GM12878 (cell line): ENCODE measurements around the gene URI1. TPM values are rescaled to one million over a fixed set of nuclear protein-coding genes. Genes with fewer than 3 reads are reported as not detected.

Experiments used
- ATAC-seq: fragments of 200-7000 bp; cut with Tn5 transposase; 3 replicates; pipeline ENCODE4 v1.9.1; 2020; ENCODE audit warnings: mild to moderate bottlenecking, moderate library complexity
- BruUV-seq: library from RNA; stranded (reverse); fragments of 400-500 nt; replicated peaks from 2 replicates; lab custom pipeline; 2021; lab: Mats Ljungman, UMichigan
- CTCF ChIA-PET: fragments of 300-600 bp; sonication (Branson Sonifier 250); formaldehyde crosslinking; extraction: SDS; loops from one replicate; lab custom pipeline; 2021; ENCODE audit warnings: inconsistent platforms; lab: Yijun Ruan, JAX
- POLR2A ChIA-PET: fragments of 350-600 bp; formaldehyde crosslinking; extraction: SDS; loops from one replicate; lab custom pipeline; 2021; ENCODE audit warnings: inconsistent platforms; lab: Charles Lee
- RAD21 ChIA-PET: fragments of 300-600 bp; sonication (Branson Sonifier 250); formaldehyde crosslinking; loops from one replicate; lab custom pipeline; 2023; ENCODE audit warnings: antibody characterized with exemption; ENCODE audit not compliant: unreplicated experiment; lab: Charles Lee
- SMC1A ChIA-PET: fragments of 300-600 bp; sonication (Branson Sonifier 250); formaldehyde crosslinking; loops from one replicate; lab custom pipeline; 2023; ENCODE audit not compliant: unreplicated experiment, uncharacterized antibody; lab: Charles Lee
- DNase-seq: peaks from one replicate; pipeline ENCODE4 v3.0.0-alpha.2; 2011; ENCODE audit warnings: low read depth, low spot score
- FAIRE-seq: peaks from 3 replicates; lab custom pipeline; 2011; peaks lifted over from hg19 to GRCh38; lab: Jason Lieb, UNC
- H2AFZ ChIP-seq: 2 replicates; pipeline ENCODE4 v1.6.0; 2011; ENCODE audit warnings: low read depth, low read length, control low read depth; ENCODE audit not compliant: control insufficient read depth
- H3K27ac ChIP-seq: 2 replicates; pipeline ENCODE4 v1.5.1; 2011; ENCODE audit warnings: control low read depth; ENCODE audit not compliant: control insufficient read depth, insufficient read depth
- H3K27me3 ChIP-seq, 2 experiments: replicated peaks in 1 of 2; 2 replicates each; pipeline versions ENCODE4 v1.6.0 to v1.6.1; 2011; ENCODE audit warnings: low read length in 1 of 2; ENCODE audit not compliant: control insufficient read depth in 2 of 2, insufficient read depth in 2 of 2
- H3K36me3 ChIP-seq, 2 experiments: 2 replicates each; pipeline ENCODE4 v1.5.1; 2011; ENCODE audit warnings: low read length in 1 of 2; ENCODE audit not compliant: control insufficient read depth in 2 of 2, insufficient read depth in 2 of 2
- H3K4me1 ChIP-seq: 2 replicates; pipeline ENCODE4 v1.6.1; 2011; ENCODE audit warnings: mild to moderate bottlenecking, low read length, moderate library complexity, mixed read lengths; ENCODE audit not compliant: control insufficient read depth, insufficient read depth
- H3K4me2 ChIP-seq: 2 replicates; pipeline ENCODE4 v1.6.0; 2011; ENCODE audit warnings: control low read depth; ENCODE audit not compliant: control insufficient read depth, insufficient read depth
- H3K4me3 ChIP-seq: fragments of 200-600 bp; sonication (generic); 2 replicates; pipeline ENCODE4 v1.5.1; 2016
- H3K79me2 ChIP-seq: 2 replicates; pipeline ENCODE4 v1.6.0; 2011; ENCODE audit warnings: low read length; ENCODE audit not compliant: control insufficient read depth, insufficient read depth
- H3K9ac ChIP-seq: 2 replicates; pipeline ENCODE4 v1.8.0; 2011; ENCODE audit warnings: low read length, control low read depth, mixed read lengths; ENCODE audit not compliant: control insufficient read depth, insufficient read depth
- H3K9me3 ChIP-seq: replicated peaks from 3 replicates; pipeline ENCODE4 v1.5.1; 2011; ENCODE audit warnings: mild to moderate bottlenecking, low read length; ENCODE audit not compliant: control insufficient read depth, insufficient read depth
- H4K20me1 ChIP-seq: 2 replicates; pipeline ENCODE4 v1.6.0; 2011; ENCODE audit not compliant: control insufficient read depth, insufficient read depth
- CHD1 ChIP-seq: IDR thresholded peaks from 2 replicates; pipeline ENCODE4 v1.6.1; 2012; ENCODE audit warnings: low read depth, low read length, improper control_type of control experiment
- IRF3 ChIP-seq: fragments of 450-650 bp; IDR thresholded peaks from 2 replicates; pipeline ENCODE4 v1.6.1; 2014; ENCODE audit warnings: mild to moderate bottlenecking
- NR2F1 ChIP-seq: fragments of 450-650 bp; conservative IDR thresholded peaks from 2 replicates; pipeline ENCODE4 v1.6.1; 2017; ENCODE audit warnings: mild to moderate bottlenecking
- SIN3A ChIP-seq: IDR thresholded peaks from 2 replicates; pipeline ENCODE4 v1.6.1; 2012; ENCODE audit warnings: low read depth, low read length, improper control_type of control experiment
- ZZZ3 ChIP-seq: IDR thresholded peaks from 2 replicates; pipeline ENCODE4 v1.6.1; 2011; ENCODE audit warnings: low read depth; ENCODE audit not compliant: control insufficient read depth, insufficient read length
- WGBS: methylation state at CpG from one replicate; pipeline ENCODE4 v1.1.6; 2016; ENCODE audit warnings: low lambda C conversion rate; ENCODE audit not compliant: insufficient replicate concordance, insufficient coverage; ENCODE audit errors: missing lambda C conversion rate; 5-methylcytosine and 5-hydroxymethylcytosine counted together
- in situ Hi-C: fragments of 300-500 bp; cut with MboI; formaldehyde crosslinking; loops from 9 replicates; pipeline ENCODE4 v1.14.3; 2018; ENCODE audit warnings: mixed read lengths
- intact Hi-C: fragments of 100-400 bp; cut with micrococcal nuclease; formaldehyde crosslinking; loops from one replicate; pipeline ENCODE4 v1.14.2; 2022; ENCODE audit not compliant: unreplicated experiment
- polyA plus RNA-seq, 11 experiments: library from polyadenylated mRNA; depleted of rRNA in 4 of 11; unstranded in 6 of 11; stranded (reverse) in 5 of 11; fragments of >200 nt; fragmentation: Nextera tagmentation in 4 of 11; fragmentation: Illumina TruSeq in 1 of 11; extraction: Ambion mirVana in 4 of 11; extraction: Trizol in 1 of 11; gene quantifications; 1 replicate in 1 of 11; 2 replicates in 10 of 11; pipeline versions ENCODE4 v1.2.1 to v1.2.3, GENCODE V29; 2011 to 2016; ENCODE audit warnings: inconsistent platforms in 2 of 11, missing spikeins in 2 of 11, low read depth in 1 of 11
- total RNA-seq, 4 experiments: library from RNA; depleted of rRNA in 3 of 4; stranded (reverse); fragments of >200 nt in 3 of 4; fragmentation: Illumina TruSeq in 1 of 4; extraction: Trizol in 1 of 4; gene quantifications; 2 replicates each; pipeline versions ENCODE4 v1.2.1 to v1.2.3, GENCODE V29; 2013 to 2021

Gene URI1
- total and polyA plus RNA-seq, 10 of the 15 experiments (the other 5 are each of a cell fraction or from before 2014, with no cell fraction given) = 15.2 to 94.2 (median 47.9) TPM

GRCh38 chr19:30062065-30062906, 120.2 kb downstream of the URI1 start:
- no peak for DNase-seq
- Histone ChIP-seq H3K4me1 (no peaks in the 10 kb centered on the region), H3K36me3 (no peaks in the 10 kb centered on the region), H3K27ac (no peak overlapping the region), H3K79me2 (no peaks in the 10 kb centered on the region), H3K4me2 (no peak overlapping the region), H3K9ac (no peak overlapping the region), H3K27me3 (no peaks in the 10 kb centered on the region; a peak in 2 of 4 replicates), H3K4me3 (no peak overlapping the region), H2AFZ (no peak overlapping the region), H3K9me3 (no peaks in the 10 kb centered on the region), H4K20me1 (no peaks in the 10 kb centered on the region; the same call in 1 of the 2 replicates)
- ChIA-PET SMC1A (interaction anchor here (0.7 kb wide), 1 partner anchor 32 kb away, joined by 3 read pairs; no protein-coding TSS in a partner anchor), POLR2A (no interaction called here), RAD21 (no interaction called here), CTCF (no interaction called here)
- ATAC-seq = no peak
- no TSS peak for BruUV-seq
- 43% methylated on average over 15 of the region's 16 CpGs for WGBS
- in situ Hi-C loops (no loop called here), intact Hi-C loops (no loop called here)
- TF ChIP-seq CHD1 = no peak
- TF ChIP-seq NR2F1 = no peak
- no peak for TF ChIP-seq ZZZ3
- no peak for TF ChIP-seq SIN3A
- TF ChIP-seq IRF3 = no peak
- FAIRE-seq = no peak
